AG04450 (cell line): ENCODE data around the gene FEZ2. TPM values are rescaled to one million over a fixed set of nuclear protein-coding genes. Genes with fewer than 3 reads are reported as not detected.

ENCODE experiments used
- CTCF ChIA-PET: fragments of 300-600, 350-600 bp; formaldehyde crosslinking; extraction: SDS; loops from one replicate; lab custom pipeline; 2022; ENCODE audit warnings: antibody characterized with exemption, inconsistent platforms; lab: Charles Lee
- POLR2A ChIA-PET: fragments of 350-600 bp; formaldehyde crosslinking; extraction: SDS; loops from one replicate; lab custom pipeline; 2021; ENCODE audit warnings: antibody characterized with exemption, inconsistent platforms; lab: Yijun Ruan, JAX
- DNase-seq: peaks from one replicate; pipeline ENCODE4 v3.0.0-alpha.2; 2011; ENCODE audit warnings: low read depth, low spot score
- H3K27ac ChIP-seq: one replicate; pipeline ENCODE4 v1.5.1; 2012; ENCODE audit warnings: low read depth, low read length, control low read depth
- H3K27me3 ChIP-seq: one replicate; pipeline ENCODE4 v1.6.0; 2012; ENCODE audit warnings: low read length; ENCODE audit not compliant: control insufficient read depth, insufficient read depth
- H3K4me3 ChIP-seq: 2 replicates; pipeline ENCODE4 v1.5.1; 2011; ENCODE audit warnings: mild to moderate bottlenecking, low read depth, low read length, control low read depth
- H3K9me3 ChIP-seq: 2 replicates; pipeline ENCODE4 v1.5.1; 2012; ENCODE audit warnings: low read length; ENCODE audit not compliant: control insufficient read depth, insufficient read depth
- CTCF ChIP-seq: IDR thresholded peaks from 2 replicates; pipeline ENCODE4 v1.5.1; 2011; ENCODE audit warnings: low read depth, low read length, control low read depth, inconsistent platforms
- polyA plus RNA-seq: library from polyadenylated mRNA; depleted of rRNA; stranded (reverse); fragments of >200 nt; gene quantifications from 2 replicates; pipeline ENCODE4 v1.2.3, GENCODE V29; 2011

Gene FEZ2
- polyA plus RNA-seq, 1 experiment = 87.5 TPM

- no peak overlapping the region for H3K4me3 ChIP-seq
- no peaks in the 10 kb centered on the region for H3K9me3 ChIP-seq
- CTCF ChIA-PET = no interaction called here
- DNase-seq = no peak
- POLR2A ChIA-PET = no interaction called here
- H3K27me3 ChIP-seq = no peaks in the 10 kb centered on the region
- no peak overlapping the region for H3K27ac ChIP-seq
- no peak for TF ChIP-seq CTCF
Observed at GRCh38 chr2:36594849-36595248, 3.1 kb downstream of the FEZ2 start.

GRCh38 chr2:36589230-36589630 lies 8.7 kb downstream of the FEZ2 start:
- H3K27me3 ChIP-seq = no peaks in the 10 kb centered on the region
- ChIA-PET CTCF (interaction anchor here (1.2 kb wide), 1 partner anchor 82 kb away, joined by 3 read pairs; no protein-coding TSS in a partner anchor), POLR2A (no interaction called here)
- H3K9me3 ChIP-seq = no peaks in the 10 kb centered on the region
- no peak for TF ChIP-seq CTCF
- no peak for DNase-seq
- H3K27ac ChIP-seq = no peak overlapping the region
- no peak overlapping the region for H3K4me3 ChIP-seq

GRCh38 chr2:36587556-36587955 lies 10.4 kb downstream of the FEZ2 start:
- Histone ChIP-seq H3K4me3 (no peak overlapping the region), H3K27me3 (no peaks in the 10 kb centered on the region), H3K9me3 (no peaks in the 10 kb centered on the region), H3K27ac (no peak overlapping the region)
- CTCF ChIA-PET = interaction anchor here (0.8 kb wide), 1 partner anchor 41 kb away, joined by 3 read pairs; no protein-coding TSS in a partner anchor
- POLR2A ChIA-PET = interaction anchor here (1.2 kb wide), 1 partner anchor 10 kb away, joined by 3 read pairs; the partner anchor contains the start of gene FEZ2
- TF ChIP-seq CTCF = no peak
- peak; percentile 18 for DNase-seq

GRCh38 chr2:36587101-36587500 lies 10.9 kb downstream of the FEZ2 start:
- TF ChIP-seq CTCF = no peak
- no peak overlapping the region for H3K4me3 ChIP-seq
- DNase-seq = no peak
- POLR2A ChIA-PET = interaction anchor here (1.2 kb wide), 1 partner anchor 10 kb away, joined by 3 read pairs; the partner anchor contains the start of gene FEZ2
- no peaks in the 10 kb centered on the region for H3K9me3 ChIP-seq
- no peak overlapping the region for H3K27ac ChIP-seq
- no peaks in the 10 kb centered on the region for H3K27me3 ChIP-seq
- CTCF ChIA-PET = interaction anchor here (0.8 kb wide), 1 partner anchor 41 kb away, joined by 3 read pairs; no protein-coding TSS in a partner anchor

GRCh38 chr2:36586672-36587071 lies 11.3 kb downstream of the FEZ2 start:
- Histone ChIP-seq H3K9me3 (no peaks in the 10 kb centered on the region), H3K27ac (no peak overlapping the region), H3K27me3 (no peaks in the 10 kb centered on the region), H3K4me3 (no peak overlapping the region)
- ChIA-PET POLR2A (interaction anchor here (1.2 kb wide), 1 partner anchor 11 kb away, joined by 3 read pairs; the partner anchor contains the start of gene FEZ2), CTCF (interaction anchor here (0.8 kb wide), 1 partner anchor 40 kb away, joined by 3 read pairs; no protein-coding TSS in a partner anchor)
- TF ChIP-seq CTCF = no peak
- DNase-seq = no peak
